ENCODE results near the gene SLC35F1.

Gene SLC35F1

DNA sequence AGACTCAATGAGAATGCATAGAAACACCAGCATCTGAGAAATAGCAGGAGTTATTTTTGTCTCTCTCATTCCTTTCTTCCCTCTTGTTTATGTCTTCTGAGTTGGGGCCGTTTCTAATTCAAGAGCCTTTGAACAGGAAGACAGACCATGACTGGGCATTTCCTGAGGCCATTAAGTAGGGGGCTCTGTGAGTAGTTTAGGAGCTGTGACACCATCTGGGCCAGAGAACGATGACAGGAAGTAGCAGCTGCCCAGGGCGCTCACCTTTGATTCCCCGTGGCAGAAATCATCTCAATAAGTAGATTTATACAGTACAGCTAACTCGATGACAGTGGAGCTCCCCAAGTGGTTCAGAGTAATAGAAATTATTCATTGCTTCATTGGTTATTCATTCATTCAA lies 342.6 kb downstream of the SLC35F1 start:
- Histone ChIP-seq H3K4me1 (ENCODE audit: control insufficient read depth, insufficient read depth, low read length) (no peaks in the 10 kb centered on the region), H3K36me3 (ENCODE audit: control insufficient read depth in 2 of 2, insufficient read depth in 1 of 2, low read length in 2 of 2) (no peaks in the 10 kb centered on the region), H3K27ac (ENCODE audit: extremely low read depth, low read depth, low read length) (no peak overlapping the region), H3K9me3 (ENCODE audit: control insufficient read depth, insufficient read depth, low read depth, low read length) (no peaks in the 10 kb centered on the region), H3K4me3 (ENCODE audit: low read depth, low read length) (no peak overlapping the region)
- CTCF ChIA-PET: interaction anchor here (0.6 kb wide), 1 partner anchor 861 kb away, joined by 3 read pairs; no protein-coding TSS in a partner anchor
- TF ChIP-seq TRIM28 (IDR thresholded peaks at IDR 0.05; ENCODE audit: borderline replicate concordance, low read length): peak; percentile 43; the same call in 1 of the 2 replicates
- TF ChIP-seq WT1 (tag by site-specific recombination; IDR thresholded peaks at IDR 0.05): no peak
- TF ChIP-seq ZNF792 (tag by site-specific recombination; IDR thresholded peaks at IDR 0.05): no peak
- POLR2A ChIA-PET: no interaction called here

DNA sequence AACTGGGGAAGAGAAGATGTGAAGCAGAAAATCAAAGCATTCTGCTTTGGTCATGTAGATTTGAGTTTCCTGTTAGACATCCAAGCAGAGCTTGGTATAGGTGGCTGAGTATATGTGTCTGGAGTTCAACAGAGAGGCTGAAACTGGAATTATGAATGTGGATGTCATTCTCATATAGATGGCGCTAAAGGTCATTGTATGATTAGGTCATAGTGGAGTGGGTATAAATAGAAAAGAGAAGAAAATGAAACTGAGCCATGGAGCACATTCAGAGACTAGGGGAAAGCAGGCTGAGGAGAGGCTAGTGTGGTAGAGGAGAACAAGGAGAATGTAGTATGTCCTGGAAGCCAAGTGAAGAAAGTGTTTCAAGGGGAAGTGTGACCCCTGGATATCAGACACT lies 345.4 kb downstream of the SLC35F1 start:
- Histone ChIP-seq H3K36me3 (ENCODE audit: control insufficient read depth in 2 of 2, insufficient read depth in 1 of 2, low read length in 2 of 2) (no peaks in the 10 kb centered on the region), H3K9me3 (ENCODE audit: control insufficient read depth, insufficient read depth, low read depth, low read length) (no peaks in the 10 kb centered on the region), H3K27ac (ENCODE audit: extremely low read depth, low read depth, low read length) (no peak overlapping the region), H3K4me1 (ENCODE audit: control insufficient read depth, insufficient read depth, low read length) (no peaks in the 10 kb centered on the region), H3K4me3 (ENCODE audit: low read depth, low read length) (no peak overlapping the region)
- ChIA-PET CTCF (interaction anchor here (0.5 to 0.6 kb wide), 2 partner anchors 202 to 288 kb away, joined by 3 read pairs; no protein-coding TSS in a partner anchor), POLR2A (no interaction called here)
- no peak for TF ChIP-seq ZBTB21 (tag by site-specific recombination; IDR thresholded peaks at IDR 0.05)
- no peak for TF ChIP-seq ZNF549 (tag by site-specific recombination; IDR thresholded peaks at IDR 0.05)
- TF ChIP-seq SETDB1 (IDR thresholded peaks at IDR 0.05; ENCODE audit: insufficient read length, low read length): no peak
- no peak for TF ChIP-seq ZNF433 (tag by site-specific recombination; IDR thresholded peaks at IDR 0.05; ENCODE audit: low read depth)
- no peak for TF ChIP-seq ZNF510 (tag by site-specific recombination; IDR thresholded peaks at IDR 0.05; ENCODE audit: insufficient replicate concordance)
- no peak for TF ChIP-seq OVOL3 (tag by site-specific recombination; IDR thresholded peaks at IDR 0.05)
- TF ChIP-seq HOXC10 (CRISPR knock-in tag; IDR thresholded peaks at IDR 0.05): no peak
- TF ChIP-seq, protein P1, sequence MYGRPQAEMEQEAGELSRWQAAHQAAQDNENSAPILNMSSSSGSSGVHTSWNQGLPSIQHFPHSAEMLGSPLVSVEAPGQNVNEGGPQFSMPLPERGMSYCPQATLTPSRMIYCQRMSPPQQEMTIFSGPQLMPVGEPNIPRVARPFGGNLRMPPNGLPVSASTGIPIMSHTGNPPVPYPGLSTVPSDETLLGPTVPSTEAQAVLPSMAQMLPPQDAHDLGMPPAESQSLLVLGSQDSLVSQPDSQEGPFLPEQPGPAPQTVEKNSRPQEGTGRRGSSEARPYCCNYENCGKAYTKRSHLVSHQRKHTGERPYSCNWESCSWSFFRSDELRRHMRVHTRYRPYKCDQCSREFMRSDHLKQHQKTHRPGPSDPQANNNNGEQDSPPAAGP (tag by site-specific recombination; IDR thresholded peaks at IDR 0.05): no peak
- no peak for TF ChIP-seq KLF9 (tag by site-specific recombination; IDR thresholded peaks at IDR 0.05; ENCODE audit: low read depth)

DNA sequence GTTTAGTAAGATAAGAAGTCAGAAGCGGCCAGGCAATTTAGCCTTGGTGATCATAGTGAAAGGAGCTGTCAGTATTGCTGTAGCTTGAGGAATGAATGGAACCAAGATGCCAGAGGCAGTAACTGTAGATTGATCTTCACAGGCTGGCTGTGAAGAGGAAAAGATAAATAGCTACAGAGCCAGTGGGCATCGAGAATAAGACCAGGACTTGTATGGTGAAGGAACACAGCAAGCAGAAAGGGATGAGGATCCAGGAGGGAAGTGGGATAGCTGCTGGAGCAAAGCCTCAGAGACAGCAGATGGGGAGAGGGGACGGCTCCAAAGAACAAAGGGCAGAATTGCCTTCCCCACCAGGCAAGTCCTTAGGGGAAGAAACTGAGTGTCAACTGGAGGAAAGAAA lies 346.7 kb downstream of the SLC35F1 start:
- CTCF ChIA-PET: interaction anchor here (0.8 kb wide), 1 partner anchor 10 kb away, joined by 3 read pairs; no protein-coding TSS in a partner anchor
- no peak overlapping the region for H3K4me3 ChIP-seq (ENCODE audit: low read depth, low read length)
- no peaks in the 10 kb centered on the region for H3K9me3 ChIP-seq (ENCODE audit: control insufficient read depth, insufficient read depth, low read depth, low read length)
- TF ChIP-seq ZNF274 (IDR thresholded peaks at IDR 0.05; ENCODE audit: low read length): no peak
- TF ChIP-seq ZNF274 (tag by site-specific recombination; IDR thresholded peaks at IDR 0.05; ENCODE audit: borderline replicate concordance): no peak
- TF ChIP-seq SCRT2 (tag by site-specific recombination; IDR thresholded peaks at IDR 0.05): no peak
- no peak for TF ChIP-seq ZNF175 (tag by site-specific recombination; IDR thresholded peaks at IDR 0.05)
- no peak for TF ChIP-seq ZNF830 (tag by site-specific recombination; IDR thresholded peaks at IDR 0.05; ENCODE audit: low read depth)
- no peak for TF ChIP-seq ZNF404 (tag by site-specific recombination; IDR thresholded peaks at IDR 0.05)
- no peak overlapping the region for H3K27ac ChIP-seq (ENCODE audit: extremely low read depth, low read depth, low read length)
- POLR2A ChIA-PET: no interaction called here
- no peaks in the 10 kb centered on the region for H3K36me3 ChIP-seq (ENCODE audit: control insufficient read depth in 2 of 2, insufficient read depth in 1 of 2, low read length in 2 of 2)
- H3K4me1 ChIP-seq (ENCODE audit: control insufficient read depth, insufficient read depth, low read length): no peaks in the 10 kb centered on the region

DNA sequence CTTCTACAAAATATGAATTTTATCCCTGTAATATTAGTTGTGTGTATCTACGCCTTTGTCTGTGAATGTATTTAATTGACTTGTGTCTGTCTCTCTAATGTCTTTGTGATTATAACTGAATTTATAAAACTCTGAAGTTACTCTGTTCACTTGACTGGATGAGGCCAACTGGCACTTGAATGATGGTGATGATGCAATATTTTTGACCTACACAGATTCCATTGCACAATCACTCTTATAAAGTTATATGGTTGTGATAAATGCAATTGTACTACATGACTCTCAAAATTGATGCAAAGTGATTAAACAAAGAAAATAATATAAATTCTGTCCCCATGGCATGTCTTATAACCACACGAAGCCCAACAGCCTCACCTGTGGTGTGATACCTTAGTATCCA lies 353.8 kb downstream of the SLC35F1 start:
- no peak overlapping the region for H3K4me3 ChIP-seq (ENCODE audit: low read depth, low read length)
- H3K27ac ChIP-seq (ENCODE audit: extremely low read depth, low read depth, low read length): no peak overlapping the region
- H3K4me1 ChIP-seq (ENCODE audit: control insufficient read depth, insufficient read depth, low read length): no peaks in the 10 kb centered on the region
- H3K9me3 ChIP-seq (ENCODE audit: control insufficient read depth, insufficient read depth, low read depth, low read length): no peaks in the 10 kb centered on the region
- CTCF ChIA-PET: no interaction called here
- no peaks in the 10 kb centered on the region for H3K36me3 ChIP-seq (ENCODE audit: control insufficient read depth in 2 of 2, insufficient read depth in 1 of 2, low read length in 2 of 2)
- POLR2A ChIA-PET: no interaction called here
- no peak for TF ChIP-seq SALL2 (tag by site-specific recombination; IDR thresholded peaks at IDR 0.05; ENCODE audit: borderline replicate concordance)
- no peak for TF ChIP-seq ZBTB8A (tag by site-specific recombination; IDR thresholded peaks at IDR 0.05)
- no peak for TF ChIP-seq ZNF792 (tag by site-specific recombination; IDR thresholded peaks at IDR 0.05)
- TF ChIP-seq ZNF10 (tag by site-specific recombination; IDR thresholded peaks at IDR 0.05): no peak
- no peak for TF ChIP-seq GLI4 (tag by site-specific recombination; IDR thresholded peaks at IDR 0.05)
- TF ChIP-seq, protein P2, sequence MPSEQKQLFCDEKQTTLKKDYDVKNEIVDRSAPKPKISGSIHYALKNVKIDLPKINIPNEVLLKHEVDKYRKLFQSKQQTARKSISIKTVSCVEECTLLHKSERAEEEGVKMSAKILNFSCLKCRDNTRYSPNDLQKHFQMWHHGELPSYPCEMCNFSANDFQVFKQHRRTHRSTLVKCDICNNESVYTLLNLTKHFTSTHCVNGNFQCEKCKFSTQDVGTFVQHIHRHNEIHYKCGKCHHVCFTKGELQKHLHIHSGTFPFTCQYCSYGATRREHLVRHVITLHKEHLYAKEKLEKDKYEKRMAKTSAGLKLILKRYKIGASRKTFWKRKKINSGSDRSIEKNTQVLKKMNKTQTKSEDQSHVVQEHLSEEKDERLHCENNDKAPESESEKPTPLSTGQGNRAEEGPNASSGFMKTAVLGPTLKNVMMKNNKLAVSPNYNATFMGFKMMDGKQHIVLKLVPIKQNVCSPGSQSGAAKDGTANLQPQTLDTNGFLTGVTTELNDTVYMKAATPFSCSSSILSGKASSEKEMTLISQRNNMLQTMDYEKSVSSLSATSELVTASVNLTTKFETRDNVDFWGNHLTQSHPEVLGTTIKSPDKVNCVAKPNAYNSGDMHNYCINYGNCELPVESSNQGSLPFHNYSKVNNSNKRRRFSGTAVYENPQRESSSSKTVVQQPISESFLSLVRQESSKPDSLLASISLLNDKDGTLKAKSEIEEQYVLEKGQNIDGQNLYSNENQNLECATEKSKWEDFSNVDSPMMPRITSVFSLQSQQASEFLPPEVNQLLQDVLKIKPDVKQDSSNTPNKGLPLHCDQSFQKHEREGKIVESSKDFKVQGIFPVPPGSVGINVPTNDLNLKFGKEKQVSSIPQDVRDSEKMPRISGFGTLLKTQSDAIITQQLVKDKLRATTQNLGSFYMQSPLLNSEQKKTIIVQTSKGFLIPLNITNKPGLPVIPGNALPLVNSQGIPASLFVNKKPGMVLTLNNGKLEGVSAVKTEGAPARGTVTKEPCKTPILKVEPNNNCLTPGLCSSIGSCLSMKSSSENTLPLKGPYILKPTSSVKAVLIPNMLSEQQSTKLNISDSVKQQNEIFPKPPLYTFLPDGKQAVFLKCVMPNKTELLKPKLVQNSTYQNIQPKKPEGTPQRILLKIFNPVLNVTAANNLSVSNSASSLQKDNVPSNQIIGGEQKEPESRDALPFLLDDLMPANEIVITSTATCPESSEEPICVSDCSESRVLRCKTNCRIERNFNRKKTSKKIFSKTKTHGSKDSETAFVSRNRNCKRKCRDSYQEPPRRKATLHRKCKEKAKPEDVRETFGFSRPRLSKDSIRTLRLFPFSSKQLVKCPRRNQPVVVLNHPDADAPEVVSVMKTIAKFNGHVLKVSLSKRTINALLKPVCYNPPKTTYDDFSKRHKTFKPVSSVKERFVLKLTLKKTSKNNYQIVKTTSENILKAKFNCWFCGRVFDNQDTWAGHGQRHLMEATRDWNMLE (tag by site-specific recombination; conservative IDR thresholded peaks at IDR 0.05; ENCODE audit: low read depth): no peak
- no peak for TF ChIP-seq ZNF433 (tag by site-specific recombination; IDR thresholded peaks at IDR 0.05; ENCODE audit: low read depth)
- TF ChIP-seq ZSCAN23 (tag by site-specific recombination; IDR thresholded peaks at IDR 0.05): no peak
